ENCODE results near the gene WWC2. TPM values are rescaled to one million over a fixed set of nuclear protein-coding genes. Genes with fewer than 3 reads are reported as not detected.

Gene WWC2
- total RNA-seq, 2 experiments from 2014 or later, result not detected

DNA sequence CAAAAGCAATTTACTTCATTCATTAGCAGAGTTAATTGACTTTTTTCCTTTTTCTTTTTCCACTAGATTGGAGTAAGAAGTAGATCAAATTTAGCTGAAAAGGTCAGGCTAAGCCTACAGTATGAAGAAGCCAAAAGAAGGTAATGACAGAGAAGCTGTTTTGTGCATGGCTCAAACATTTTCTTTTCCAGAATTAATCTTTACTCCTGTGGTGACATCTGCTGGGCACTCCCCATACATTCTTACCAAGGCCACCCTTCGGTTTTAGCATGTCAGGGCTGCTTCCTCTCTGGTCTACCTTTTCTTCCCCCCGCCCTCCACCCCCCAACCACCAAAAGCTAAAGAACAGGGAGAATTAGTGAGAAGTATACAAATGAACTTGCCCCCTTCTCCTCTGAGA lies 150.8 kb downstream of the WWC2 start:
- no peaks in the 10 kb centered on the region for H3K36me3 ChIP-seq (ENCODE audit: insufficient read depth, low read length)
- POLR2A ChIA-PET, result interaction anchor here (0.5 to 2.1 kb wide), 6 partner anchors 10 to 1343 kb away, joined by 3 to 12 read pairs (median 3); no protein-coding TSS in a partner anchor
- H2AFZ ChIP-seq (ENCODE audit: low read length), result no peak overlapping the region
- CTCF ChIA-PET (ENCODE audit: unreplicated experiment), result no interaction called here
- no peaks in the 10 kb centered on the region for H3K9me3 ChIP-seq (ENCODE audit: low read length)
- no peak overlapping the region for H3K4me3 ChIP-seq (ENCODE audit: low read depth, low read length, poor library complexity, severe bottlenecking)
- TF ChIP-seq, protein P1, sequence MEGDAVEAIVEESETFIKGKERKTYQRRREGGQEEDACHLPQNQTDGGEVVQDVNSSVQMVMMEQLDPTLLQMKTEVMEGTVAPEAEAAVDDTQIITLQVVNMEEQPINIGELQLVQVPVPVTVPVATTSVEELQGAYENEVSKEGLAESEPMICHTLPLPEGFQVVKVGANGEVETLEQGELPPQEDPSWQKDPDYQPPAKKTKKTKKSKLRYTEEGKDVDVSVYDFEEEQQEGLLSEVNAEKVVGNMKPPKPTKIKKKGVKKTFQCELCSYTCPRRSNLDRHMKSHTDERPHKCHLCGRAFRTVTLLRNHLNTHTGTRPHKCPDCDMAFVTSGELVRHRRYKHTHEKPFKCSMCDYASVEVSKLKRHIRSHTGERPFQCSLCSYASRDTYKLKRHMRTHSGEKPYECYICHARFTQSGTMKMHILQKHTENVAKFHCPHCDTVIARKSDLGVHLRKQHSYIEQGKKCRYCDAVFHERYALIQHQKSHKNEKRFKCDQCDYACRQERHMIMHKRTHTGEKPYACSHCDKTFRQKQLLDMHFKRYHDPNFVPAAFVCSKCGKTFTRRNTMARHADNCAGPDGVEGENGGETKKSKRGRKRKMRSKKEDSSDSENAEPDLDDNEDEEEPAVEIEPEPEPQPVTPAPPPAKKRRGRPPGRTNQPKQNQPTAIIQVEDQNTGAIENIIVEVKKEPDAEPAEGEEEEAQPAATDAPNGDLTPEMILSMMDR (conservative IDR thresholded peaks at IDR 0.05; ENCODE audit: low read length), result peak; percentile 51; the same call in 1 of the 2 replicates
- no peak for TF ChIP-seq EZH2phosphoT487 (IDR thresholded peaks at IDR 0.05; ENCODE audit: borderline replicate concordance, low read depth, low read length)
- H3K4me2 ChIP-seq (ENCODE audit: low read length), result no peak overlapping the region
- H3K27ac ChIP-seq (ENCODE audit: low read depth, low read length, poor library complexity, severe bottlenecking), result no peak overlapping the region
- intact Hi-C loops (cut with micrococcal nuclease; ENCODE audit: unreplicated experiment), result no loop called here
- H4K20me1 ChIP-seq (ENCODE audit: insufficient read depth, low read length), result no peaks in the 10 kb centered on the region
- H3K9me2 ChIP-seq (ENCODE audit: insufficient read depth, low read length), result no peaks in the 10 kb centered on the region
- peak; percentile 10 for DNase-seq (ENCODE audit: low spot score)
- no TSS peak for BruUV-seq (replicated peaks)
- H3K4me1 ChIP-seq (ENCODE audit: insufficient read depth, low read length, poor library complexity, severe bottlenecking), result no peaks in the 10 kb centered on the region
- H3K79me2 ChIP-seq (ENCODE audit: insufficient read depth, low read depth, low read length), result no peaks in the 10 kb centered on the region

DNA sequence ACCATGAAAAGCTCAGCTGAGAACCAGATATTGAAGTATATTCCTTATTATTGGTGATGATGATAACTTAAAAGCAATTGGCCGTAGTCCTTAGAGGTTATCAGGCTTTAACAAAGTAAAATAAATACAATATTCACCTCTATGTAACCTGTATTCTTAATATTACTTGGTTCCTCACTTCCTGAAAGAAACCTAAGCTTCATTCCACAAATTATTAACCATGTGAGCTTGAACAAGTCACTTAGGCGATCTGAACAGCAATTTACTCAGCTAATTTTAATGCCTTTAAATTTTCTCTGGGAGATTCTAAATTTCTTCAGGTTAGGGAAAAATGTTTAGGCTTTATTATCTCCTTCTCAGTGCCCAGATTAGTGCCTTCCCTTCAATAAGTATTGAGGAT lies 151.8 kb downstream of the WWC2 start:
- H3K4me2 ChIP-seq (ENCODE audit: low read length), result no peak overlapping the region
- no peaks in the 10 kb centered on the region for H3K79me2 ChIP-seq (ENCODE audit: insufficient read depth, low read depth, low read length)
- H3K4me3 ChIP-seq (ENCODE audit: low read depth, low read length, poor library complexity, severe bottlenecking), result no peak overlapping the region
- H3K27ac ChIP-seq (ENCODE audit: low read depth, low read length, poor library complexity, severe bottlenecking), result no peak overlapping the region
- no peaks in the 10 kb centered on the region for H3K9me2 ChIP-seq (ENCODE audit: insufficient read depth, low read length)
- intact Hi-C loops (cut with micrococcal nuclease; ENCODE audit: unreplicated experiment), result no loop called here
- H3K9me3 ChIP-seq (ENCODE audit: low read length), result no peaks in the 10 kb centered on the region
- H3K36me3 ChIP-seq (ENCODE audit: insufficient read depth, low read length), result no peaks in the 10 kb centered on the region
- H4K20me1 ChIP-seq (ENCODE audit: insufficient read depth, low read length), result no peaks in the 10 kb centered on the region
- BruUV-seq (replicated peaks), result no TSS peak
- H3K4me1 ChIP-seq (ENCODE audit: insufficient read depth, low read length, poor library complexity, severe bottlenecking), result no peaks in the 10 kb centered on the region
- ChIA-PET CTCF (ENCODE audit: unreplicated experiment) (no interaction called here), POLR2A (interaction anchor here (1.7 to 2.1 kb wide), 2 partner anchors 9 to 24 kb away, joined by 3 to 12 read pairs; no protein-coding TSS in a partner anchor)
- DNase-seq (ENCODE audit: low spot score), result no peak
- no peak for TF ChIP-seq EZH2phosphoT487 (IDR thresholded peaks at IDR 0.05; ENCODE audit: borderline replicate concordance, low read depth, low read length)
- TF ChIP-seq, protein P1 (conservative IDR thresholded peaks at IDR 0.05; ENCODE audit: low read length), result no peak
- no peak overlapping the region for H2AFZ ChIP-seq (ENCODE audit: low read length)

DNA sequence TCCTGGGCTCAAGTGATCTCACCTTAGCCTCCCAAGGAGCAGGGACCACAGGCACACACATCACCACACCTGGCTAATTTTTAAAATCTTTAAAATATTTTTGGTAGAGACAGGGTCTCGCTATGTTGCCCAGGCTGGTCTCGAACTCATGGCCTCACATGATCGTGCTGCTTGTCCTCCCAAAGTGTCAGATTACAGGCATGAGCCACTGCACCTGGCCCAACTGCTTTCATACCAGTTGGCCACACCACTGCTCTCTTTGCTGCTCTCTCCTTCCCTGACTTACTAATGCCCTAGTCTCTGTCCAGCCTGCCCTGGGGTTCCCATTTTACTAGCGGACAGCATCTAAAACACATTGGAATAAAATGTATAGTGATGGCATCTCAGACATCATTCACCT lies 153.9 kb downstream of the WWC2 start:
- POLR2A ChIA-PET, result no interaction called here
- BruUV-seq (replicated peaks), result no TSS peak

More for the DNA sequence above, 153.9 kb downstream of the WWC2 start:
- Histone ChIP-seq H3K4me2 (ENCODE audit: low read length) (no peak overlapping the region), H3K4me3 (ENCODE audit: low read depth, low read length, poor library complexity, severe bottlenecking) (no peak overlapping the region), H3K27ac (ENCODE audit: low read depth, low read length, poor library complexity, severe bottlenecking) (no peak overlapping the region), H3K36me3 (ENCODE audit: insufficient read depth, low read length) (no peaks in the 10 kb centered on the region), H2AFZ (ENCODE audit: low read length) (no peak overlapping the region), H3K4me1 (ENCODE audit: insufficient read depth, low read length, poor library complexity, severe bottlenecking) (no peaks in the 10 kb centered on the region), H3K79me2 (ENCODE audit: insufficient read depth, low read depth, low read length) (no peaks in the 10 kb centered on the region), H4K20me1 (ENCODE audit: insufficient read depth, low read length) (no peaks in the 10 kb centered on the region), H3K9me3 (ENCODE audit: low read length) (no peaks in the 10 kb centered on the region), H3K9me2 (ENCODE audit: insufficient read depth, low read length) (no peaks in the 10 kb centered on the region)
- DNase-seq (ENCODE audit: low spot score), result no peak
- CTCF ChIA-PET (ENCODE audit: unreplicated experiment), result no interaction called here
- intact Hi-C loops (cut with micrococcal nuclease; ENCODE audit: unreplicated experiment), result no loop called here
- no peak for TF ChIP-seq EZH2phosphoT487 (IDR thresholded peaks at IDR 0.05; ENCODE audit: borderline replicate concordance, low read depth, low read length)
- TF ChIP-seq, protein P1 (conservative IDR thresholded peaks at IDR 0.05; ENCODE audit: low read length), result no peak
